HG03432 (cell line): ENCODE results near the gene CHST15.

Source experiments
- ATAC-seq: cut with Tn5 transposase; IDR thresholded peaks from one replicate; pipeline ENCODE4 v1.9.1; 2021; ENCODE audit warnings: mild to moderate bottlenecking, moderate library complexity; ENCODE audit not compliant: unreplicated experiment

CHST15 gene

DNA sequence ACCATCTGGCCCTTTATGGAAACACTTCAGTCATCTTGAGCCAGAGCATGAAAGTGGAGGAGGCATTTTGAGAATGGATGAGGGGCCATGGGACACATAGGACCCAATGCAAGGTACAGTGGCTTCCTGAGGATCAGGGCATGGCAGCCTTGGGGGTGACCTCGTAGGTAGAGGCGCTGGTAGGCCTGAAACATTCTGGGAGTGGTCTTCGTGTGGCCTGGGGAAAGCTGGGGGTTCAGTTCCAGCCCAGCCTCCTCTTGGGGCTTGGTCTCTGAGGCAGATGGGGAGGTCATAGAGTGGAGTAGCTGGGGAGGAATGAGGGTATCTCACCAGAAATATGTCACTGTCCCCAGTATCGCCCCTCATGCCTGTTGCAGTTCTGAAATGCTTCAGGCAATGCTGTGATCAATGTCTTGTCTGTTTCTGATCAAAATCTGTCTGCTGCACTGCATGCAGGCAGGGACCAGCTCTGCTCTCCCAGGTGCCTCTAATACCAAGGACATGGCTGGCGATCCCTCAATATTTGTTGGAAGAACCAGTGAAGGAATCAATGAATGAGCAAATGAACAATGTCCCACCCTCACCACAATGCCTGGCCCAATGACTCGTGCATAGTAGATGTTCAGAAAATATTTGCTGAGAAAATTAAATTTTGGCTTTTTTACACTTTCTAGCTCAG, 90.9 kb downstream of the CHST15 start:
- no peak for ATAC-seq

DNA sequence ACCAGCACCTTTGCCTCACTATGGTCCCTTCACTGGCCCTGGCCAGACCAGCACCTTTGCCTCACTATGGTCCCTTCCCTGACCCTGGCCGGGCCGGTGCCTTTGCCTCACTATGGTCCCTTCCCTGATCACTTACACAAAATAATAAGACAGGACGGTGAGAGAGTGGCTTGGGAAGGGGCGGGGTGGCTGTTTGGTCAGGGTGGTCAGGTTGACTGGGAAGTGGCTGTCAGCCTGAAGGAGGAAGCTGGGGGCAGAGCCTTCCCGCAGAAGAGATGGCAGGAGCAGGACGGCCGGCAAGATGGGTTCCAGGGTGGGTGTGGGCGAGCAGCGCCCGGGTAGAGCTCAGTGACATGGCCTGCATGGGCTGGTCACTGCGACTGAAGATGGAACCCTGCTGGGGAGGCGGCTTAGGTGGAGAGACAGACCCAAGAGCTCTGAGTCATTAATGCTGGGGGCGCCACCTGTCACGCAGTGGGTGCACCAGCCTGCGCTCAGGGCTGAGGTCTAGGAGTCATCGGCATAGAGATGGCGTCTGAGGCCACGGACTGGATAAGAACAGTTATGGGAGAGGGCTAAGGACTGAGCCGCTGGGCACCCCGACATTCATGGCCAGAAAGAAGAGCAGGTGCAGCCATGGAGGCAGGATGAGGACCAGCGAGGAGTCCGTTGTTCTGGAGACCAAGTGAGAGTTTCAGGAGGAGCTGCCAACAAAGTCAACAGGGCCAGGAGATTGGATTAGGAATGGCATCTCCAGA, 91.8 kb downstream of the CHST15 start:
- ATAC-seq, result no peak

DNA sequence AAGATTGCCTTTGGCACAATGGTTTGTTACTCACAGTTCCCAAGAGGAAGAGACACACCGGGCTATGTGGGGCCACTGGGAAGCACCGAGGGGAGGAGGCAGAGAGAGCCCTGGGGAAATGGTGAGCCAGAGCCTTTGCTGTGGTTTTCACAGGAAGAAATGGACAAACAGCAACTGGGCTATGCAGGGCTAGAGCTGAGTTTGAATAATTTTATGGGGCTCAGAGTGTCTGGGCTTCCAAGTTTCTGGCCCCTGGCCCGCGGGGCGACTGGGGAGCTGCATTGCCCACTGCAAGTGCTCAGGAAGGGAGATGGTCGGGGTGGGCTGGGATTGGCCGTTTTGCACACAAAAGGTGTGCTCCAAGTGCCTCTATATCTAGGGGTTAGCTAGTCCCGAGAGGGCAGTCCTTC, 92.6 kb downstream of the CHST15 start:
- no peak for ATAC-seq

DNA sequence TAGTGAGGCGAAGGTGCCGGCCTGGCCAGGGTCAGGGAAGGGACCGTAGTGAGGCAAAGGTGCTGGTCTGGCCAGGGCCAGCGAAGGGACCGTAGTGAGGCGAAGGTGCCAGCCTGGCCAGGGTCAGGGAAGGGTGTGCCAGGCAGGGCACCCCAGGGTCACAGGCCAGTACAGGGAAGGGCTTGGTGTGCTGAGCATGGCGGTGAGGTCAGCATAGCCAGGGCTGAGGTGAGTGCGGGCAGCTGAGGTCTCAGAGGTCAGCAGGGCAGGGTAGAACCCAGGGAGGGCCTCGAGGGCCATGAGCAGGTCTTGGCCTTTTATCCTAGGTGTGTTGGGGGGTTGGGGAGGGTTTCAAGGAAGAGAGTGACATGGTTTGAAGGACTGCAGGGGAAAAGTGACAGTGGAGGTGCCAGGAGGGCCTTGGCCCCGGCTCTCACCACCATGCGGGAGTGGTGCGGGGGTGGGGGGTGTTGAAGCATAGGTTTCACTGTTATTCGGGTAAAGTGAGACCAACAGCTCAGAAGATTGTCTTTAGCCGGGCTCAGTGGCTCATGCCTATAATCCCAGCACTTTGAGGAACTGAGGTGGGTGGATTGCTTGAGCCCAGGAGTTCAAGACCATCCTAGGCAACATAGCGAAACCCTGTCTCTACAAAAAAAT, 93.3 kb downstream of the CHST15 start:
- no peak for ATAC-seq

DNA sequence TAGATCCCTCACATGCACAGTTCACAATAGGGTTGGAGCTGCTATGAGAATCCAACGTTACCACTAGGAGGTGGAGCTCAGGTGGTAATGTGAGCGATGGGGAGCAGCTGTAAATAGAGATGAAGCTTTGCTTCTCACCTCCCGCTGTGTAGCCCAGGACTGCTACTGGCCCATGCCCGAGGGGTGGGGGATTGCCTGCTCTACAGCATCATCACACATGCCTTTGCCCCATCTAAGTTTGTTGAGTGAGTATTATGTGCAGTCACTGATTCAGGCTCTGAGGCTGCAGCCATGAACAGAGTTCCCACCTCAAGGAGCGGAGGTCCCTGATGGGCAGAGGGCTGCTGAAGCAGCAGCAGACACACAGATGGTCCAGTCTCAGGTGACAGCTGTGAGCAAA, 94.1 kb downstream of the CHST15 start:
- no peak for ATAC-seq

DNA sequence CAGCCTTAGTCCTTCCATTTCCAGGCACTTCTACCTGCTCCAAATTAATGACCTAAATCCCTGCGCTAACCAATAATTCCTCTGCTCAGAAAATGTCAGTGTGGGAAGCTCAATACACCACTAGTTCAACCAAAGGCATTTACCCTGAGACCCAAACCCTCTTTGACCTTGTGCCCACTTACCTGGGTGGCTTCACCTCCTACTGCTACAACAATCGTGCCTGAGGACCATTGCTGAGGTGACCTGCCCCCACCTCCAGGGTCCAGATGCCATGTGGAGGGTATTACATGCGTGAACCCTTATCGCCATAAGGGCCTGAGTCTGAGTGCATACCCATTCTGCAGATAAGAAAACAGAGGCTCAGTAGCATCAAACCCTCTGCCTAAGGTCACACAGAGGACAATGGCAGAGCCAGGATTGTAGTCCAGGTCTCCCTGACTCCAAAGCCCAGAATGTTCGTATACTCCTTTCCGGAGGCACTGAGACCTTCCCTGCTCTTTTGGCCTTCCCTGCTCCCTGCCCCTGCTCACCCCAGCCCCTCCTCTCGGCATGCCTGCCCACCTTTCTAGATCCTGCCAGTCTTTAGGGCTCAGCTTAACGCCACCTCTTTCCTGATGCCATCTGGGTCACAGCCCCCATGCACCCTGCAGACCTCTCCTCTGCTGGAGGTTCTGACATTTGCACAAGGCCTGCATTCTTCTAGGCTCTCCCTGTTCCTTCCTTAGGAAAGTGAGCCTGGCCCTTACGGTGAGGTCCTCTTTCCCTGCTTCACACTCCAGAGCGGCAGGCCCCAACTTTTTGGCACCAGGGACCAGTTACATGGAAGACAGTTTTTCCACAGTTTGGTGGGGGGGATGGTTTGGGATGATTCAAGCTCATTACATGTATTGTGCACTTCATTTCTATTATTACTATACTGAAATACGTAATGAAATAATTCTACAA, 94.9 kb downstream of the CHST15 start:
- ATAC-seq, result no peak

DNA sequence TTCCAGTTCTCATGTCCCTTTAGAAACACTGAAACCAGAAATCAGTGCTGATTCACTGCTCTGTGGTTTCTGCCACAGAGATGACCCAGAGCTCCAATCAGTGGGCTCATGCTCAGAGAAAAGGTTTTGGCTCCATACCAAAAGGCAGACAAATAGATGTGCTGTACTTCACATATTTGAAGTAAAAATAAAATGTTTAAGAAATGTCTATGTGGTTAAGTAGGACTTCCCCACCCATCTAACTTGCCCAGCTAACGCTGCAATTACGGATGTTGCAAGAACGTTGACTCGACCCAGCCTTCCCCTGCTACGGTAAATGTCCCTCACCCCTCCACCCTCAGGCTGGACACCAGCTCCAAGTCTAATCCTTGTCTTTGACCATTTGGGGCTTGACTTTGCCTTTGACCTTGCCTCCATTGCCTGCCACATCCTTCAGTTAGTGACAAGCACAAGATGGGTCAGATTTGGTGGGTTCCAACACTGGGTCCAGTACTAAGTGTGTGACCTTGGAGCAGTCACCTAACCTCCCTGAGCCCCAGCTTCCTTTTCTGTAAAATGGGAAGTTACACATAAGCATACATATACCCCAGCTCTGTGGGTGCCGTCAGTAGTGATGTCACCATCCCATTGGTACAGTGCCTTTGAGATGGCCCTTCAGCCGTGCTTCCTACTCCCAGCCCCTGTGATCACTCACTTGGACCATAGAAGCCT, 95.8 kb downstream of the CHST15 start:
- ATAC-seq, result peak; percentile 42

DNA sequence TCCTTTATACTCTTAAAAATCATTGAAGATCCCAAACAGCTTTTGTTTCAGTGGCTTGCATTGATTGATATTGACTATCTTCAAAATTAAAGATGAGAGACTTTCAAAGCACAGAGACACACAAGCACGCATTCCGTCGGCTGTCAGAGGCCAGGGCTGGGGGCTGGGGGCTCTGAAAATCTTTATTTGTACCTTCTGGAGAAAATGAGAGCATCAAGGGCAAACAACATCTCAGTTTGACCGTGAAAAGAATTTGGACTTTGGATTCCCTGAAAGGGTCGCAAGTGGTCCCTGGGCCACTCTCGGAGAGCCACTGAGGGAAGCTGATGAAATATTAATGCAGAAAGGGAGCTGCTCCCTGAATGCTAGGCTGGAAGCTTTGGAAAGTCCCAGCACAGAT, 96.4 kb downstream of the CHST15 start:
- no peak for ATAC-seq

DNA sequence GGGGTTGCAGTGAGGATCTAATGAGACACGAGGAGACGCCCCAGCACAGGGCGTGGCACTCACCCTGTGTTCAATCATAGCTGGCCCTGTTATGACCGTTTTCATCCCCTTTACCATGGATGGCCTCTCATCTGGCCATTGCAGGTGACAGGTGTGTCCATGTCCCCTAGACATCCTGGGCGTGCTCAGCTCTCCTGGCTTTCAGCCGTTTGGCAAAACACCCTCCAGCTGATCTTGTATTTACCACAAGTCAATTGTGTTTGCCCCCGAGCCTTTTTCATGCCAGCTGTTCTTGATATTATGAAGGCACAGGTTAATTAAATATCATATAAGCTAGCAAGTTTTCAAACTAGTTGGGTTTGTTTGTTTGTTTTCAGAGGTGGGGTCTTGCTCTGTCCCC, 97.1 kb downstream of the CHST15 start:
- no peak for ATAC-seq

DNA sequence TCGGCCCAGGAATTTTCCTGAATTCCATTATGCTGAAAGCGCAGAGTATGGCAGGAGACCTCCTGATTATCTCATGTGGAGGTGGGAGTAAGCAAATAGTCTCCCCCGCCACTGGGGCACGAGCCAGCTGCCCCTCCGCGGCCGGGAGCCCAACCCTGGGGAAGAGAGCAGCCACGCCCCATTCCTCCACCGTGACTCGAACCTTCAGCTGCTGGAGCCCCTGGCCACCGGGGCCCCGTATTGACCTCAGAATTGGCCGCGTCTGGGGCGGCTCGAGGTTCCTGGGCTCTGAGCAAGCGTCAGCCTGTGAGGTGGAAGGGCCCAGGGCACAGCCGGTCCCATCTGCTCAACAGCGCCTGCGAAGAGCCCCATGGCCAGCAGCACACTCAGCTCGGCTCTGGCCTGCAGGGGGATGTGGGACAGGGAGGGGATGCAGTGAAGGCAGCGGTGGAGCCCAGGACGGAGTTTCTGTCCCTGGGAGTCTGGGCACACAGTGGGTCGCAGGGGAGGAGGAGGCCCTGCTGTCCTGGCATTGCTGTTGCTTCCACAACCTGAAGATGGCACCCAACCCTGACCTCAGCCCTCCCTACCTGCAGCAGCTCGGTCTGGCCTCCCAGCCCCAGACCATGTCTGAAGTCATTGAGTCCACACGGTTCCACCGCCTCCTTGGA, 97.8 kb downstream of the CHST15 start:
- ATAC-seq, result peak; percentile 70

DNA sequence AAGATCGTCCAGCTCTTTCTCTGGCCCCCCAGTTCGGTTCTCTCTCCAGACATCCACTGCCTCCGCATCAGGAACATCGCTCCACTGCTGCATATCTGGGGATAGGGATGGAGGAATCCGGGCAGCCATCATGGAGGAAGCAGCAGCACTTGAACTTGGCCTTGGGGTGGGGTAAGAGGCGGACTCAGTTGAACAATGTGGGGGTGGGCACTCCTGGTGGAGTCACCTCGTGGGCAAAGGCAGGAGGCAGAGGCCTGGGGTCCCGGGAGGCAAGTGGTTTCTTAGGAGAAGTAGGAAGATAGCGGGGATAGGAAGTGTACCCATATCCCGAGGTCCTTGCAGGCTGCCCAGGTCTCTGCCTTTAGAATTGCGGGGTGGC, 98.3 kb downstream of the CHST15 start:
- ATAC-seq, result no peak

DNA sequence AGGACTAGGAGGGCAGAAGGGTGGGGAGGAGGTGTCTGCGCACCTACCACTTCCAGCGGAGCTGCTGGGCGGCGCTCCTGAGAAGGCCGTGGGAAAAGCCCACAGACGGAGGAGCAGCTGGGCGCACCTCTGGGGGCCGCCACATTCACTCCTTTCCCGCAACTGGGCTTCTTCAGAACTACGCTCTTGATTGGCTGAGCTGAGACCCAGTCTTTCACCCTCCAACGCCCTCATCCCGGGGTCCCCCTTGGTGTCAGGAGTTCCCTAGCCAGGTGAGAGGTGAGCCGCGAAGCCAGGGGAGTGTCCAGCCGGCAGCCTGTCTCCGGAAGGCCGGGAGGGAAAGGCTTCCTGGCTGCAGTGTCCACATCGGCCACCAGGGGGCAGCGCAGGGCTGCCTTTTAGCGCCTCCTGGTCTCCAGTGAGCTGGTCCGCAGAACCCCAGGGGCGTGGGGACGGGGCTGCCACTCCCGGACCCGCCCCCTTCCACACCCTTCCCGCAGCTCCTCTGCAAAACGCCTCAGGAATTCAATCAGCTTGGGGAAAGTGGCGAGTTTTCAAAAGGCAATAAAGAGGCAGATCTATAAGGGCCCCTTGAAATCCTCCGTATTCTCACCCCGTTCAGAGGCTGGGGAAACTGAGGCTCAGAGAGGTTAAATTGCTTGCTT, 98.8 kb downstream of the CHST15 start:
- peak; percentile 58 for ATAC-seq

DNA sequence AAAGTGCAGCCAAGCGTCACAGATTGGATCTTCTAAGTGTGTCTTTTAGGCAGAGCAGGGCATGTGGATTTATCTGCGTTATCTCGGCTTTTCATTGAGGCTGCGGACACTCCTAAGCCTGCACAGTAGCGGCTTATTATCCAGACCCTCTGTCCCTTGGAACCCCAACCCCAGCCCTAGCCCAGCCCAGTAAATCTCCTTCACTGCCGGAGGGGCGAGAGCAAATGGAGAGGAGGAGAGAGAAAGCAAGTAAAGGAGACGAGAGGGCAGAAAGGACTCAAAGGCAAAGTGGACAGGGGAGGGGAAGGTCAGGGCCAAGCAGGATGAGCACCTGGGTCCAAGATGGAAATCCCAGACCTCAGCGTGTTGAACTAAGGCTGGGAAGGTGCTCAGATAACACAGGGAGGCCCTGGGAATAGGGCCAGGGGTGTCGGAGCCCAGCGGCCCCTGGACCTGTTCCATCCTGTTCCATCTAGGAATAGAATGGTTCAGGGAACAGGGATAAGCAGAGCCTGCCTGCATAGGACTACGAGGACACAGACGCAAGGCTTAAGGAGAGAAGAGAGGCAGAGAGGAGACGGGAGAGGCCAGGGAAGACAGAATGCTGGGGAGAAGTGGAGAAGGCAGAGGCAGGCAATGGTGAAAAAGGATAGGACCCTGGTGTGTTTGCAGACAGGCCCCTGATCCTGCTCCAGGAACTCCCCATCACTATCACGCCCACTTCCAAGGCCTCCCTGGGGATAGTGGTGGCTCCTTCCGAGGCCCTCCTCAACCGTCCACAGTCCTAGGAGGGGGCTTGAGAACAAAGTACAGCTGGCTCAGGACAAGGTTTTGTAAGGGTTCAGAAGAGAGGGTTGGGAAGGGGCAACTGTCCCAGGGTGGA, 99.6 kb downstream of the CHST15 start:
- ATAC-seq, result no peak

DNA sequence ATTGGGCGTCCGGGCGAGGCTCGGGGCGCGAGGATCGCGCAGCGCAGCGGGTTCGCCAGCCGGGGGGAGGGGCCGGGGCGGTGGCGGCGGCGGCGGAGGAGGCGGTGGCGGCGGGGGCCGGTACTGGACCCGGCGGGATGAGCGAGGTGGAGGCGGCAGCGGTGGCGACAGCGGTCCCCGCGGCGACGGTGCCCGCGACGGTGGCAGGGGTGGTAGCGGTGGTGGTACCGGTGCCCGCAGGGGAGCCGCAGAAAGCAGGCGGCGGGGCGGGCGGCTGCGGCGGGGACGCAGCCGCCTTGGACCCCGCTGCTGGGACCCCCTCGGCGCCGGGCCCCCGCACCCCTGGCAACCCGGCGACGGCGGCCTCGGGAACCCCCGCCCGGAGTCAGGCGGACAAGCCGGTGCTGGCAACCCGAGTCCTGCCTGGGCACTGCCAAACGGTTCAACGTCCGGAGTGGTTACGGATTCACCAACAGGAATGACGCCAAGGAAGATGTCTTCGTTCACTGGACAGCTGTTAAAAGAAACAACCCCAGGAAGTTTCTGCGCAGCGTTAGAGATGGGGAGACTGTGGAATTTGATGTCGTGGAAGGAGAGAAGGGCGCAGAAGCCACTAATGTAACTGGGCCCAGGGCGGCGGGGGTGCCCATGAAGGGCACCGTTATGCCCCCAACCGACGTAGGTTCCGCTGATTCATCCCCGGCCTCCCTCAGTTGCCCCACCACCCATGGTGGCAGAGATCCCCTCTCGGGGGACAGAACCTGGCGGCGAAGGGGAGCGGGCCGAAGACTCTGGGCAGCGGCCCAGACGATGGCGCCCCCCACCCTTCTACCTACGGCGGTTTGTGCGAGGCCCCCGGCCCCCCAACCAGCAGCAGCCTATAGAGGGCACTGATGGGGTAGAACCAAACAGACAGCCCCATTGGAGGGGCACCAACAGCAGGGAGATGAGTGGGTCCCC, 101.5 kb downstream of the CHST15 start:
- no peak for ATAC-seq

DNA sequence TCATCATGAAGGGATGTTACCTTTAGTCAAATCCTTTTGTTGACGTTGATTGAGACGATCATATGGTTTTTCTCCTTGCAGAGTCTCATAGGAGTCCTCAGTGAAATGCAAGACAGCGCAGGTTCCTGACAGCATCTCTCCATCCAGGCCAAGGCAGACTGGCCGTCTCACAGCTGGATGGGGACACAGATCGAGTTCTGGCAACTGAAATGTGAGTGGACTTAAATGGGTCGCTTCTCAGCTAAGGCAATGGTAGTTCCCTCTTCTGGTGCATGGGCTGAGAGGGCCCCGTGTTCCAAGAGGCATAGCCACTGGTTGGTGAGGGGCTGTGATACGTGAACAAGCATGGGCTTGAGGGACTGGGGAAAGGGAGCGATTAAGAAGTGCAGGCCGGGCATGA, 102.5 kb downstream of the CHST15 start:
- no peak for ATAC-seq

DNA sequence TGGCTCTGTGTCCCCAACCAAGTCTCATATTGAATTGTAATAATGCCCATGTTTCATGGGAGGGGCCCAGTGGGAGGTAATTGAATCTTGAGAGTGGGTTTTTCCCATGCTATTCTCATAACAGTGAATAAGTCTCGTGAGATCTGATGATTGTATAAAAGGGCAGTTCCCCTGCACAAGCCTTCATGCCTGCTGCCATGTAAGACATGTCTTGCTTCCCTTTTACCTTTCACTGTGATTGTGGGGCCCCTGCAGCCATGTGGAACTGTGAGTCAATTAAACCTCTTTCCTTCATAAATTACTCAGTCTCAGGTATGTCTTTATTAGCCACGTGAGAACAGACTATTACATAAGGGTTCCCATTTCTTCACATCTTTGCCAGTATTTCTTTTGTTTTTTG, 104.7 kb downstream of the CHST15 start:
- no peak for ATAC-seq

DNA sequence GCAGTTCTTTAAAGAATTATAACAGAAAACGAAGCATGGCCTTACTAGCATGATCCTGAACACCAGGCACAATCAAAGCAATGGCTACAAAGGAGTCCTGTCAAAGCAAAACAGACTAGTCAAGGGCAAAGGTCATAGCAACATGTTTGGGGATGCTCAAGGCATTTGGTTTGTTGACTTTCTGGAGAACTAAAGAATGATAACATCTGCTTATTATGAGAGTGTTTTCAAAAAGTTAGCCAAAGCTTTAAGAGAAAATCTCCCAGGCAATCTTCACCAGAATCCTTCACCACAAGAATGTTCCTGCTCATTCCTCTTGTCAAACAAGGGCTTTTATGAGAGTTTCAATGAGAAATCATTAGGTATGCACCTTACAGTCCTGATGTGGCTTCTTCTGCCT, 106.7 kb downstream of the CHST15 start:
- no peak for ATAC-seq
